NOMO-1 (cell line): ENCODE results near the gene TMEM151B.
A peak's percentile ranks its signal among the peaks of the same experiment; 100 is the strongest.
"Not testable (repeated sequence)": the region's sequence is repeated elsewhere in the genome, so short reads cannot be mapped to it uniquely, and the experiment has no call there.

ENCODE experiments used
- DNase-seq, 2 experiments: peaks; one replicate each; lab custom pipeline; 2025; ENCODE audit not compliant: unreplicated experiment in 2 of 2; lab: John Stamatoyannopoulos, UW

TMEM151B gene

GRCh38 chr6:44327096-44327495, 56.8 kb downstream of the TMEM151B start:
- no peak for DNase-seq

GRCh38 chr6:44327760-44328159, 57.5 kb downstream of the TMEM151B start:
- no peak for DNase-seq

DNA sequence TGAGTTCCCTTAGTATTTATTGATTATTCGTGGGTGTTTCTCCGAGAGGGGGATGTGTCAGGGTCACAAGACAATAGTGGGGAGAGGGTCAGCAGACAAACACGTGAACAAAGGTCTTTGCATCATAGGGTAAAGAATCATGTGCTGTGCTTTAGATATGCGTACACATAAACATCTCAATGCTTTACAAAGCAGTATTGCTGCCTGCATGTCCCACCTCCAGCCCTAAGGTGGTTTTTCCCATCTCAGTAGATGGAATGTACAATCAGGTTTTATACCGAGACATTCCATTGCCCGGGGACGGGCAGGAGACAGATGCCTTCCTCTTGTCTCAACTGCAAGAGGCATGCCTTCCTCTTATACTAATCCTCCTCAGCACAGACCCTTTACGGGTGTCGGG, 58.0 kb downstream of the TMEM151B start:
- not testable (repeated sequence) for DNase-seq

GRCh38 chr6:44329858-44330257, 59.6 kb downstream of the TMEM151B start:
- DNase-seq = no peak

- DNase-seq = no peak
Observed at GRCh38 chr6:44332585-44332984, 62.3 kb downstream of the TMEM151B start.

DNA sequence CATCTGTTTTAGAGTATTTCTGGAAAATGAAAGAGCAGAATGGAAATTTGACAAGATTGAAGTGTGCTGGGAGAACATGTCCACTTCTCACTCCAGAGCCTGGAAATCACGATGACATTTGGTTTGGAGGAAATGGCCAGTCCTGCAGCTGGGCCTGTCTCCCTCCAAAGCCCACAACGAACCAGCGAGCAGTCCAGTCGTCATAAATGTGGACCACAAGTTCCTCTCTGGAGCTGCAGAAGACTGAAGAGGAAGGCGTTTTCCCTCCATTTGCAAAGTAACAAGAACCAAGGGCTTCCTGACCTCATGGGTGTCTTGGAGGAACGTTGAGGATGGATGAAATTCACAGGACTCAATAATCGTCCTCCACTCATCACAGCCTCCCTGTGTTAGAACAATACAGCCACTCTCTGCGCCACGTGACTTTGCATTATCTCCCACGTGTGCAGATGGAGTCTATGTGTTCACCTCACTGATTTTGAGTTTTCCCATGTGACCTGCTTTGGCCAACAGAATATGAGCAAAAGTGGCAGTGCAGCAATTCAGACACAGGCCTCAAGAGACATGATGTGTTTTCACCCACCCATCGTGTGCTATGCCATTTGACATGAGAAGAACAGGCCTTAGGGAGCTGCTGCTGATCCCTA, 63.1 kb downstream of the TMEM151B start:
- DNase-seq = peak in 1 of 2 experiments; percentile 30

DNA sequence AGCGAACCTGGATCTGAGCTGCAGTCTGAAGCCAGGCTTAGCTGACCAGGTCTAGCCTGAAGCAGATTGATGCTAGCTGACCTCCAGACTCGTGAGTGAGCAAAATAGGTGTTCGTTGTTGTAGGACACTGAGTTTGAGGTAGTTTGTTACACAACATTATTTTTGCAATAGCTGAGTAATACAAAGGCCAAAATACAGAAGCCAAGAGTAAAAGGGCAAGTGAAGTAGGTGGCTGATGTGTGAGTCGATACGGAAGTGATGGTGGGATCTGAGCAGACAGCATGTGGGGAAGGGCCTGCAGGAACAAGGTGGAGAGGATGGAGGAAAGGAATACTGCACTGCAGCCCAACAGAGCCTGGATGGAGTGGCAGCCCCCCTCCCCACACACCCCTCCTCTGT, 63.7 kb downstream of the TMEM151B start:
- DNase-seq = peak; percentile 65 to 67

- DNase-seq = no peak
Observed at GRCh38 chr6:44335631-44336030, 65.4 kb downstream of the TMEM151B start.

- DNase-seq = peak; percentile 66 to 73
Observed at GRCh38 chr6:44338228-44339122, 68.2 kb downstream of the TMEM151B start.

- no peak for DNase-seq
Observed at GRCh38 chr6:44339301-44339700, 69.1 kb downstream of the TMEM151B start.

DNA sequence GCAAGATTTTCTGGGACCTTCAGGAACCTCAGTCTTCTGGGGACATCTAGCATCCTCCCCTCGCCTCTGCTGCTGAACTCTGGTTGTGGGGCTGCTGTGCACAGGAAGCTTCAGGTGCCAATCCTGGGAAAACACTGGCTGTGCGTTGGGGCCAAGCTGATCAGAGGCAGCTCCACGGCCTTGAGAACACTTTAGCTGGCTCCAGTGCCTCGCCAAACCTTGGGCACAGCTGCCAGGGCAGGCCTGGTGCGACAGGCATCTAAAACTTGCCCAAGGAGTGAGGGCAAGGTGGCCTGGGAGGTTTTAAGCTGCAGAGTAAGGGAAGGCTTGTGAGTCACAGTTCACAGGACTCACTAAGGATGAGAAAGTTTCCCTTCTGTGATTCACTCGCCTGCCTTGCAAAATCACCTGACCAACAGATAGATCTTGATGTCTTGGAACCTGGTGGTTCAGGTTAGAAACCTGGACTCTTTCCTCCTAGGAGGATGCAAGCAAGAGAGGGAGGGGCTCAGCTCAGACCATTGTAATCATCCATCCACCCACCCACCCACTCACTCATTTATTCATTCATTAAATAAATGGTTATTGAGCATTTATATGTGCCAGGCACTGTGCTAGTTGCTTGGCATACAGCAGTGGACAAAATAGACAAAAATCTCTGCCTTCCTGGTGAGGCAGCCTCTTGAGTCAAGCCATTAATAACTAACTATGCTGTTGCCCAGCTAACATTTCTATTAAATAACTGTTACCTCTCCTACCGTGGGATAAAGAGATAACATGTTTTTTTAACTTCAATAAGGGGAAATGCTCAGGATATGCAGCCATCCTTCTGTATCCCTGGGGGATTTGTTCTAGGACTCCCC, 69.7 kb downstream of the TMEM151B start:
- DNase-seq = no peak

DNA sequence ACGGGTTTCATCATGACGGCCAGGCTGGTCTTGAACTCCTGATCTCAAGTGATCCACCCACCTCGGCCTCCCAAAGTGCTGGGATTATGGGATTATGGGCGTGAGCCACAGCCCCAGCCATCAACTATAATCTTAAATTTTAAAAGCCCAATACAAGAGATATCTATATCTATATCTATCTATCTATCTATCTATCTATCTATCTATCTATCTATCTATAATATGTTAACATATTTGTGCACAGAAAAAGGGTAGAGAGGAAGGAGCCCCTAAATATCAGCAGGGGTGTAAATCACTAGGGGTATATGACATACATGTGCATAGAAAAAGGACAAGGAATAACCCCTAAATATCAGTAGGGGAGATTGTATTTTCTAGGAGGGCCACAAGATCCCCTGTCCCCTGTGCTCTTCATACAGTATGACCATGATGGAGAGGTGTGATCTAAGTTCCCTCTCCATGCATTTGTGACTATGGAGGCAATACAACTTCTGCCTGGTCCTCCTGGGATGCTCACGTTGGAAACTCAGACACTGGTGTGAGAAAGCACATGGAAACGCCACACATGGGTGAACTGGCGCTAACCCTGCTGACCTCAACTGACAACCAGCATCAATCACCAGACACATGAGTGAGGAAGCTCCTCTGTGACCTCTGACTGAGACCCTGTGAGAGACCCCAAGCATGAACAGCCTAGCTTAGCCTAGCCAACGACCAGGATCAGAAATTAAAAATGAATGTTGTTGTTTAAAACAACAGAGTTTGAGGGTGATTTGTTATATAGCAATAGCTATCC, 71.0 kb downstream of the TMEM151B start:
- no peak for DNase-seq

GRCh38 chr6:44342052-44342451, 71.8 kb downstream of the TMEM151B start:
- DNase-seq = peak; percentile 68 to 75

DNA sequence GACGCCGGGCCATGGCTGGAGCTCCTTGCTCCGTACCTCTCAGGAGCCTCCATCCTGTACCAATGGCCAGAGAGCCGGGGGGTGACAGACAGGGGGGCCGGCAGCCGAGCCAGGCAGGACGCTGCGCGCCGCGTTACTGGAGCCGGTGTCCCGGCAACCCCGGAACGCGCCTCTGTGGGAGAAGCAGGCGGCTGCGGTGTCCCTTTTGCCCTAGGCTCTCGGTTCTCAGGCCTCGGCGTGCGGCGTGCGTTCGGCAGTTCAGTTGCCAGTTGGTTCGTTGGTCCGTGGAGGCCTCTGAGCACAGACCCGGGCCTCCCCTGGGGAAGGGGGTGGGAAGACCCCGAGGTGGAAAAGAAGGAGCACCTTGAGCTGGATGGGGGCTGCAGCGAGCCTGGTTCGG, 72.2 kb downstream of the TMEM151B start, which contains the start of gene SPATS1:
SPATS1 (plus strand) TSS at position 162 of the 400 bp plus-strand sequence. CDS start 446 bp downstream, outside the sequence.
- peak; percentile 8 to 17 for DNase-seq

DNA sequence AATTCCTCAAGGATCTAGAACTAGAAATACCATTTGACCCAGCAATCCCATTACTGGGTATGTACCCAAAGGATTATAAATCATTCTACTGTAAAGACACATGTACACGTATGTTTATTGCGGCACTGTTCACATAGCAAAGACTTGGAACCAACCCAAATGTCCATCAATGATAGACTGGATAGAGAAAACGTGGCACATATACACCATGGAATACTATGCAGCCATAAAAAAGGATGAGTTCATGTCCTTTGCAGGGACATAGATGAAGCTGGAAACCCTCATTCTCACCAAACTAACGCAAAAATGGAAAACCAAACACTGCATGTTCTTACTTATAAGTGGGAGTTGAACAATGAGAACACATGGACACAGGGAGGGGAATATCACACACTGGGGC, 76.6 kb downstream of the TMEM151B start:
- DNase-seq = not testable (repeated sequence)

DNA sequence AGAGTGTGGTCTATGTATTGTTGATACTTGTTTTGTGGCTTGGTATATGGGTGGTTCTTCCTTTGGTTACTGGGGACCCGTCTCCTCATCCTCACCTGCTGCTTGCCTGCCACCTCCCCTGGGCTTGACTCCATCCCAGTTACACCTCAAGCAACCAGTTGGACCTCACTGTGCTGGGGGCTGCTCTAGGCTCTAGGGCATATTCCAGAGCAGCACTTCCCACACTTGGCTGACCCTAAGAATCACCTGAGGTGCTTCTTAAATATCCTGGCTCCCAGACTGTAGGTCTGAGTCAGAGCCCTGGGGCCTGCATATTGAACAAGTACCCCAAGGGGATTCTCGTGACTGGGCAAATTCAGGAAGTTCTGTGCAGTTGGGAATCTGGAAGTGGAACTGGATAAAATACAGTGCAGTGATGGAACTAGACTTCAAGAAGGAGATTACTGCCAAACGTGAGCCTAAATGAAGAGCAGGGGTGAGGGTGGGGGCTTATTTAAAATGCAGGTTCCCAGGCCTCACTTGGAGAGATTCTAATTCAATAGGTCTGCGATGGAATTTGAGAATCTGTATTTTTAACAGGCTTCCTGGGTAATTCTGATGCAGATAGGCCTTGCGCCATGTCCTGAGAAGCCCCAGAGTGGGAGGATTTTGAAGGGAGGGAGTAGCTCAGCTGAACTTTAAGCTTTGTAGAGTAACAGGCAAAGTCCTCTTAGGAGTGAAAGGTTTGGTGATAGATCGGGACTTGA, 79.8 kb downstream of the TMEM151B start:
- no peak for DNase-seq

DNA sequence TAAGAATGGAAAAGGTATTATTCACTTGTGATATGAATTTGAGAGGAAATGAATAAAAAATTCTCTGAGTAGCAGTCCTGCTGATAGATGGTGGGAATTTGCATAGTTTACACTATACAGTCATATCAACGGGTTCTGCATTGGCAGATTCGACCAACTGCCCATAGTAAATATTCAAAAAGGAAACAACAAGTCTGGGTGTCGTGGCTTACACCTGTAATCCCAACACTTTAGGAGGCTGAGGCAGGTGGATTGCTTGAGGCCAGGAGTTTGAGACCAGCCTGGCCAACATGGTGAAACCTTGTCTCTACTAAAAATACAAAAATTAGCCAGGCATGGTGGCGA, 80.4 kb downstream of the TMEM151B start:
- not testable (repeated sequence) for DNase-seq

DNA sequence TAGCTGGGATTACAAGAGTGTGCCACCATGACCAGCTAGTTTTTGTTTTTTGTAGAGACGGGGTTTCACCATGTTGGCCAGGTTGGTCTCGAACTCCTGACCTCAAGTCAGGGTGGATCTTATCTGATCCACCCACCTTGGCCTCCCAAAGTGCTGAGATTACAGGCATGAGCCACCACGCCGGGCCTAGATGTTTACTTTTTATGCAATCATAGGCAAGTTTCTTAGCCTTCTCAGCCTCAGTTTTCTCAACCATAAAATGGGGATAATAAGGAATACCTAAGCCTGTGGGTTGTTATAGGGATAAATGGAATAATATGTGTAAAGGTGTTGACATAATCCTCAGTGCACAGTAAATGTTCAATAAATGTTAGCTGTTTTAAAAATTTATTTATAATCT, 82.0 kb downstream of the TMEM151B start:
- no peak for DNase-seq

GRCh38 chr6:44353336-44353735, 83.1 kb downstream of the TMEM151B start:
- no peak for DNase-seq

DNA sequence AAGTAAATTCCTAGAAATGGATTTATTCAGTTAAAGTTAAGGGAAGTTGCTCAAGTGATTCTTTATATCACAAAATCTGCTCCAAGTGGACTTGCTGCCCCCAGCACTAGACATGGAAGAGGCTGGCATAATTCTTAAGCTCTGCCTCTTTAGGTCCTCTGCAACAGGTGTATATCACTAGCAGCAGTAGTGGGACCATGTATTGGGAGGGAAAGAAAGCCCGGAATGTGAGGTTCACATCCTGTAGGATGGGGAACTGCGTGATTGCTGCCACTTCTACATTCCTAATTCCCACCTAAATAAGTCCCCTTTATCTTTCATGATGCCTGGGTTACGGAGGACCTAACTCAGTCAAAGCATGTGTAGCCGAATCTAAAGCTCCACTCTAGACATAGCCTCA, 85.4 kb downstream of the TMEM151B start:
- no peak for DNase-seq
